ENCODE results near the gene LTF. TPM values are rescaled to one million over a fixed set of nuclear protein-coding genes. Genes with fewer than 3 reads are reported as not detected.

Gene LTF
- total and polyA plus RNA-seq, 9 of the 15 experiments (the other 6 are each of a cell fraction or from before 2014, with no cell fraction given): 0.07 TPM; not detected in 8

DNA sequence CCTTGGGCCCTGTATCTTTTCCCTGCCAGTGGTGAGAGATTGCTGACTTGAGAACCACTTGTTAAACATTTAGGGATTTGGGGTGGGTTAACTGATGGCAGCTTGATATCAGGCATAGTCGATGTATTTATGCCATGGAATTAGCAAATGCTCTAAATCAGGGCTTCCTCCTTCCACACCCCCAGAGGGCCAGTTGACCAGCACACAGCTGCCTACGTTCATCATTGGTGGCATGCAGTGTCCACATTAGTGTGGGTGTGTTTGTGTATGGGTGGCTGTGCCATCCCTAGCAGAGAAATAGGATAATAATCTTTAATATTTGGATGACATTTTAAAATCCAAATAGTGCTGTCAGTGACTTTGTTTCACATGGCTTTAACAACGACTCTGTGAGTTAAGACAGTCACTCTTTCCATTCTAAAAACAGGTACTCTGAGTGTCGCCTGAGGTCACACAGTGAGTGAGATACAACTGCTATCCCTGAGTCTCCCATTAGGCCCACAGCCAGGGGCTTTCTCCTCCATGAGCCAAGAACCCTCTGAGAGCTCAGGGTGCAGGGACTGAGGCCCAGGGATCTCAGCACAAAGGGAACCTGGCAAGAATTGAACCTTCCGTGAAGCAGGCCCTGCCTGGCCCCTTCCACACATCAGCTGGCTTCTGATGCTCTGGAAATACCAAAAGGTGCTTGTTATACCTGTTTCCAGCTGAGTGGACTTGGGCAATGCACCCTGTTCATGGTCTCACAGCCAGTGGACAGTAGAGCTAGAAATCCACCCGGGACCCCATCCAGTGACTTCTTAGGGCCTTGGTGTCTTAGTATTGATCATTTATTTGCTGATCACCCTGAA lies 4.3 kb upstream of the LTF start:
- WGBS (ENCODE audit: insufficient coverage, low coverage, missing lambda C conversion rate): under 1% methylated on average over 6 of the region's 6 CpGs
- H3K27me3 ChIP-seq (ENCODE audit: control insufficient read depth in 2 of 2, insufficient read depth in 2 of 2, low read length in 2 of 2): peaks cover 15 to 81% of the 10 kb centered on the region in 2 experiments
- FAIRE-seq: no peak
- DNase-seq (ENCODE audit: extremely low read depth in 1 of 4, low spot score in 3 of 4): no peak
- peaks cover 0 to 6% of the 10 kb centered on the region in 2 experiments; a peak in 1 of 5 replicates for H3K4me1 ChIP-seq (replicated peaks in 1 of 2; ENCODE audit: control insufficient read depth in 2 of 2, insufficient read depth in 2 of 2, low read length in 2 of 2)
- H3K36me3 ChIP-seq (ENCODE audit: control insufficient read depth, insufficient read depth, low read length): no peaks in the 10 kb centered on the region
- intact Hi-C loops (cut with micrococcal nuclease): no loop called here
- no peaks in the 10 kb centered on the region for H4K20me1 ChIP-seq (replicated peaks; ENCODE audit: control insufficient read depth, insufficient read depth, low read length)
- H3K9me1 ChIP-seq (ENCODE audit: control insufficient read depth, insufficient read depth, low read length): no peaks in the 10 kb centered on the region
- no peak overlapping the region for H2AFZ ChIP-seq (ENCODE audit: low read depth, low read length)
- no TSS peak for BruUV-seq (replicated peaks)
- no peaks in the 10 kb centered on the region for H3K79me2 ChIP-seq (ENCODE audit: control insufficient read depth, insufficient read depth, low read length)
- no peak overlapping the region for H3K4me2 ChIP-seq (ENCODE audit: insufficient read depth, low read length)
- no peak overlapping the region for H3K9ac ChIP-seq (ENCODE audit: insufficient read depth in 1 of 2, low read depth in 2 of 2, low read length in 2 of 2)
- H3K27ac ChIP-seq (ENCODE audit: extremely low read depth, low read depth, low read length): no peak overlapping the region
- ATAC-seq: no peak
- H3K4me3 ChIP-seq: no peak overlapping the region
- ChIA-PET CTCF (ENCODE audit: low intra/inter-chr PET ratio) (interaction anchor here (0.6 kb wide), 1 partner anchor 95 kb away, joined by 3 read pairs; no protein-coding TSS in a partner anchor), POLR2A (interaction anchor here (0.6 to 1.3 kb wide), 3 partner anchors 15 to 26 kb away, joined by 4 to 6 read pairs (median 4); no protein-coding TSS in a partner anchor)
- no peaks in the 10 kb centered on the region for H3K9me3 ChIP-seq (replicated peaks; ENCODE audit: control insufficient read depth, insufficient read depth, low read depth, low read length)
- in situ Hi-C loops (cut with MboI): no loop called here
- TF ChIP-seq FOXA1 (IDR thresholded peaks at IDR 0.05; ENCODE audit: borderline replicate concordance) (no peak), EP300 (IDR thresholded peaks at IDR 0.05; ENCODE audit: low read length) (no peak), ZBTB1 (CRISPR knock-in tag; IDR thresholded peaks at IDR 0.05; ENCODE audit: borderline replicate concordance, low read depth) (no peak), FOS (IDR thresholded peaks at IDR 0.05; ENCODE audit: extremely low read depth, insufficient read length) (no peak), MAFF (IDR thresholded peaks at IDR 0.05; ENCODE audit: low read length) (no peak), DPF2 (IDR thresholded peaks at IDR 0.05) (no peak)
- TF ChIP-seq, protein P1, sequence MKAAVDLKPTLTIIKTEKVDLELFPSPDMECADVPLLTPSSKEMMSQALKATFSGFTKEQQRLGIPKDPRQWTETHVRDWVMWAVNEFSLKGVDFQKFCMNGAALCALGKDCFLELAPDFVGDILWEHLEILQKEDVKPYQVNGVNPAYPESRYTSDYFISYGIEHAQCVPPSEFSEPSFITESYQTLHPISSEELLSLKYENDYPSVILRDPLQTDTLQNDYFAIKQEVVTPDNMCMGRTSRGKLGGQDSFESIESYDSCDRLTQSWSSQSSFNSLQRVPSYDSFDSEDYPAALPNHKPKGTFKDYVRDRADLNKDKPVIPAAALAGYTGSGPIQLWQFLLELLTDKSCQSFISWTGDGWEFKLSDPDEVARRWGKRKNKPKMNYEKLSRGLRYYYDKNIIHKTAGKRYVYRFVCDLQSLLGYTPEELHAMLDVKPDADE (conservative IDR thresholded peaks at IDR 0.05; ENCODE audit: control insufficient read depth, low read depth, low read length): no peak
- TF ChIP-seq, protein P2, sequence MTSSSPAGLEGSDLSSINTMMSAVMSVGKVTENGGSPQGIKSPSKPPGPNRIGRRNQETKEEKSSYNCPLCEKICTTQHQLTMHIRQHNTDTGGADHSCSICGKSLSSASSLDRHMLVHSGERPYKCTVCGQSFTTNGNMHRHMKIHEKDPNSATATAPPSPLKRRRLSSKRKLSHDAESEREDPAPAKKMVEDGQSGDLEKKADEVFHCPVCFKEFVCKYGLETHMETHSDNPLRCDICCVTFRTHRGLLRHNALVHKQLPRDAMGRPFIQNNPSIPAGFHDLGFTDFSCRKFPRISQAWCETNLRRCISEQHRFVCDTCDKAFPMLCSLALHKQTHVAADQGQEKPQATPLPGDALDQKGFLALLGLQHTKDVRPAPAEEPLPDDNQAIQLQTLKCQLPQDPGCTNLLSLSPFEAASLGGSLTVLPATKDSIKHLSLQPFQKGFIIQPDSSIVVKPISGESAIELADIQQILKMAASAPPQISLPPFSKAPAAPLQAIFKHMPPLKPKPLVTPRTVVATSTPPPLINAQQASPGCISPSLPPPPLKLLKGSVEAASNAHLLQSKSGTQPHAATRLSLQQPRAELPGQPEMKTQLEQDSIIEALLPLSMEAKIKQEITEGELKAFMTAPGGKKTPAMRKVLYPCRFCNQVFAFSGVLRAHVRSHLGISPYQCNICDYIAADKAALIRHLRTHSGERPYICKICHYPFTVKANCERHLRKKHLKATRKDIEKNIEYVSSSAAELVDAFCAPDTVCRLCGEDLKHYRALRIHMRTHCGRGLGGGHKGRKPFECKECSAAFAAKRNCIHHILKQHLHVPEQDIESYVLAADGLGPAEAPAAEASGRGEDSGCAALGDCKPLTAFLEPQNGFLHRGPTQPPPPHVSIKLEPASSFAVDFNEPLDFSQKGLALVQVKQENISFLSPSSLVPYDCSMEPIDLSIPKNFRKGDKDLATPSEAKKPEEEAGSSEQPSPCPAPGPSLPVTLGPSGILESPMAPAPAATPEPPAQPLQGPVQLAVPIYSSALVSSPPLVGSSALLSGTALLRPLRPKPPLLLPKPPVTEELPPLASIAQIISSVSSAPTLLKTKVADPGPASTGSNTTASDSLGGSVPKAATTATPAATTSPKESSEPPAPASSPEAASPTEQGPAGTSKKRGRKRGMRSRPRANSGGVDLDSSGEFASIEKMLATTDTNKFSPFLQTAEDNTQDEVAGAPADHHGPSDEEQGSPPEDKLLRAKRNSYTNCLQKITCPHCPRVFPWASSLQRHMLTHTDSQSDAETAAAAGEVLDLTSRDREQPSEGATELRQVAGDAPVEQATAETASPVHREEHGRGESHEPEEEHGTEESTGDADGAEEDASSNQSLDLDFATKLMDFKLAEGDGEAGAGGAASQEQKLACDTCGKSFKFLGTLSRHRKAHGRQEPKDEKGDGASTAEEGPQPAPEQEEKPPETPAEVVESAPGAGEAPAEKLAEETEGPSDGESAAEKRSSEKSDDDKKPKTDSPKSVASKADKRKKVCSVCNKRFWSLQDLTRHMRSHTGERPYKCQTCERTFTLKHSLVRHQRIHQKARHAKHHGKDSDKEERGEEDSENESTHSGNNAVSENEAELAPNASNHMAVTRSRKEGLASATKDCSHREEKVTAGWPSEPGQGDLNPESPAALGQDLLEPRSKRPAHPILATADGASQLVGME (CRISPR knock-in tag; IDR thresholded peaks at IDR 0.05): no peak
- TF ChIP-seq, protein P3, sequence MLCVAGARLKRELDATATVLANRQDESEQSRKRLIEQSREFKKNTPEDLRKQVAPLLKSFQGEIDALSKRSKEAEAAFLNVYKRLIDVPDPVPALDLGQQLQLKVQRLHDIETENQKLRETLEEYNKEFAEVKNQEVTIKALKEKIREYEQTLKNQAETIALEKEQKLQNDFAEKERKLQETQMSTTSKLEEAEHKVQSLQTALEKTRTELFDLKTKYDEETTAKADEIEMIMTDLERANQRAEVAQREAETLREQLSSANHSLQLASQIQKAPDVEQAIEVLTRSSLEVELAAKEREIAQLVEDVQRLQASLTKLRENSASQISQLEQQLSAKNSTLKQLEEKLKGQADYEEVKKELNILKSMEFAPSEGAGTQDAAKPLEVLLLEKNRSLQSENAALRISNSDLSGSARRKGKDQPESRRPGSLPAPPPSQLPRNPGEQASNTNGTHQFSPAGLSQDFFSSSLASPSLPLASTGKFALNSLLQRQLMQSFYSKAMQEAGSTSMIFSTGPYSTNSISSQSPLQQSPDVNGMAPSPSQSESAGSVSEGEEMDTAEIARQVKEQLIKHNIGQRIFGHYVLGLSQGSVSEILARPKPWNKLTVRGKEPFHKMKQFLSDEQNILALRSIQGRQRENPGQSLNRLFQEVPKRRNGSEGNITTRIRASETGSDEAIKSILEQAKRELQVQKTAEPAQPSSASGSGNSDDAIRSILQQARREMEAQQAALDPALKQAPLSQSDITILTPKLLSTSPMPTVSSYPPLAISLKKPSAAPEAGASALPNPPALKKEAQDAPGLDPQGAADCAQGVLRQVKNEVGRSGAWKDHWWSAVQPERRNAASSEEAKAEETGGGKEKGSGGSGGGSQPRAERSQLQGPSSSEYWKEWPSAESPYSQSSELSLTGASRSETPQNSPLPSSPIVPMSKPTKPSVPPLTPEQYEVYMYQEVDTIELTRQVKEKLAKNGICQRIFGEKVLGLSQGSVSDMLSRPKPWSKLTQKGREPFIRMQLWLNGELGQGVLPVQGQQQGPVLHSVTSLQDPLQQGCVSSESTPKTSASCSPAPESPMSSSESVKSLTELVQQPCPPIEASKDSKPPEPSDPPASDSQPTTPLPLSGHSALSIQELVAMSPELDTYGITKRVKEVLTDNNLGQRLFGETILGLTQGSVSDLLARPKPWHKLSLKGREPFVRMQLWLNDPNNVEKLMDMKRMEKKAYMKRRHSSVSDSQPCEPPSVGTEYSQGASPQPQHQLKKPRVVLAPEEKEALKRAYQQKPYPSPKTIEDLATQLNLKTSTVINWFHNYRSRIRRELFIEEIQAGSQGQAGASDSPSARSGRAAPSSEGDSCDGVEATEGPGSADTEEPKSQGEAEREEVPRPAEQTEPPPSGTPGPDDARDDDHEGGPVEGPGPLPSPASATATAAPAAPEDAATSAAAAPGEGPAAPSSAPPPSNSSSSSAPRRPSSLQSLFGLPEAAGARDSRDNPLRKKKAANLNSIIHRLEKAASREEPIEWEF (CRISPR knock-in tag; IDR thresholded peaks at IDR 0.05): no peak

All from K562 (cell line).